Panc1 (cell line): ENCODE measurements around the gene TCOF1. TPM values are rescaled to one million over a fixed set of nuclear protein-coding genes. Genes with fewer than 3 reads are reported as not detected.

ENCODE experiments used
- ATAC-seq: fragments of 200-7000 bp; cut with Tn5 transposase; 2 replicates; pipeline ENCODE4 v1.9.1; 2020; ENCODE audit warnings: mild to moderate bottlenecking, moderate library complexity
- BruUV-seq: library from RNA; stranded (reverse); fragments of 400-500 nt; replicated peaks from 2 replicates; lab custom pipeline; 2021; lab: Mats Ljungman, UMichigan
- CTCF ChIA-PET: fragments of 300-600 bp; sonication (Branson Sonifier 250); formaldehyde crosslinking; loops from one replicate; lab custom pipeline; 2022; ENCODE audit warnings: antibody characterized with exemption; lab: Charles Lee
- POLR2A ChIA-PET: fragments of 300-600 bp; sonication (Branson Sonifier 250); formaldehyde crosslinking; loops from one replicate; lab custom pipeline; 2022; ENCODE audit warnings: antibody characterized with exemption; lab: Charles Lee
- DNase-seq: peaks from one replicate; pipeline ENCODE4 v3.0.0-alpha.2; 2010; ENCODE audit warnings: low read depth, low spot score
- H3K27ac ChIP-seq: 2 replicates; pipeline ENCODE4 v1.5.1; 2011; ENCODE audit warnings: mild to moderate bottlenecking, low read length, inconsistent platforms
- H3K27me3 ChIP-seq: fragments of 200-500 bp; sonication (Bioruptor generic); 2 replicates; pipeline ENCODE4 v1.6.0; 2014; ENCODE audit warnings: low read length, inconsistent platforms; ENCODE audit not compliant: control insufficient read depth, insufficient read depth
- H3K36me3 ChIP-seq: fragments of 200-500 bp; sonication (Bioruptor generic); 2 replicates; pipeline ENCODE4 v1.5.1; 2014; ENCODE audit warnings: inconsistent platforms, mild to moderate bottlenecking, low read length, moderate library complexity; ENCODE audit not compliant: control insufficient read depth, insufficient read depth
- H3K4me1 ChIP-seq: 2 replicates; pipeline ENCODE4 v1.5.1; 2011; ENCODE audit warnings: inconsistent platforms, mild to moderate bottlenecking, low read length, moderate library complexity; ENCODE audit not compliant: control insufficient read depth, insufficient read depth
- H3K4me3 ChIP-seq, 2 experiments: 2 replicates each; pipeline ENCODE4 v1.5.1; 2011 to 2012; ENCODE audit warnings: low read depth in 2 of 2, low read length in 2 of 2, mild to moderate bottlenecking in 2 of 2, inconsistent platforms in 1 of 2, moderate library complexity in 1 of 2
- H3K9me3 ChIP-seq: fragments of 200-500 bp; sonication (Bioruptor generic); 2 replicates; pipeline ENCODE4 v1.5.1; 2014; ENCODE audit warnings: low read depth, mild to moderate bottlenecking, inconsistent platforms, low read length, moderate library complexity; ENCODE audit not compliant: control insufficient read depth, insufficient read depth
- CTCF ChIP-seq: fragments of 450-650 bp; IDR thresholded peaks from 2 replicates; pipeline ENCODE4 v1.5.1; 2017; ENCODE audit warnings: mild to moderate bottlenecking
- POLR2AphosphoS5 ChIP-seq: IDR thresholded peaks from 2 replicates; pipeline ENCODE4 v1.6.1; 2012; ENCODE audit warnings: mild to moderate bottlenecking, low read depth, low read length, moderate library complexity
- SIN3A ChIP-seq: IDR thresholded peaks from 2 replicates; pipeline ENCODE4 v1.6.1; 2012; ENCODE audit warnings: low read depth, mild to moderate bottlenecking, low read length, moderate library complexity, borderline replicate concordance; ENCODE audit not compliant: insufficient read depth
- TCF7L2 ChIP-seq: IDR thresholded peaks from 2 replicates; pipeline ENCODE4 v1.6.1; 2011; ENCODE audit warnings: mild to moderate bottlenecking, low read depth, low read length, inconsistent platforms
- in situ Hi-C: cut with HindIII; loops from 2 replicates; pipeline ENCODE4 v1.10.0; 2016; ENCODE audit warnings: low sequenced_read_pairs, low pct_unique_long_range_greater_than_20kb
- intact Hi-C: fragments of 100-400 bp; cut with micrococcal nuclease; formaldehyde crosslinking; loops from one replicate; pipeline ENCODE4 v1.10.0; 2022; ENCODE audit not compliant: unreplicated experiment
- total RNA-seq: library from RNA; stranded (reverse); gene quantifications from one replicate; pipeline ENCODE4 v1.2.1, GENCODE V29; 2021; ENCODE audit not compliant: unreplicated experiment
- TF ChIP-seq, protein P1 (sequence below), 2 experiments: IDR thresholded peaks; 2 replicates each; pipeline ENCODE4 v1.6.1; 2011 to 2012; ENCODE audit warnings: low read depth in 2 of 2, control low read depth in 1 of 2, low read length in 1 of 2, mild to moderate bottlenecking in 1 of 2, moderate library complexity in 1 of 2; ENCODE audit not compliant: insufficient read depth in 1 of 2

The TCOF1 gene
- total RNA-seq, 1 experiment from 2014 or later = 92.8 TPM

GRCh38 chr5:150358261-150359095 lies 981 bp downstream of the TCOF1 start:
- Histone ChIP-seq H3K27ac (peak overlapping the region; percentile 95), H3K4me3 (peak overlapping the region; percentile 96 to 98), H3K36me3 (peaks cover 11% of the 10 kb centered on the region; the same call in 1 of the 2 replicates), H3K9me3 (no peaks in the 10 kb centered on the region), H3K27me3 (no peaks in the 10 kb centered on the region), H3K4me1 (no peaks in the 10 kb centered on the region; the same call in 1 of the 2 replicates)
- ATAC-seq (no peak), DNase-seq (no peak)
- TF ChIP-seq CTCF (no peak), TCF7L2 (no peak), POLR2AphosphoS5 (no peak), SIN3A (no peak)
- TF ChIP-seq, protein P1, sequence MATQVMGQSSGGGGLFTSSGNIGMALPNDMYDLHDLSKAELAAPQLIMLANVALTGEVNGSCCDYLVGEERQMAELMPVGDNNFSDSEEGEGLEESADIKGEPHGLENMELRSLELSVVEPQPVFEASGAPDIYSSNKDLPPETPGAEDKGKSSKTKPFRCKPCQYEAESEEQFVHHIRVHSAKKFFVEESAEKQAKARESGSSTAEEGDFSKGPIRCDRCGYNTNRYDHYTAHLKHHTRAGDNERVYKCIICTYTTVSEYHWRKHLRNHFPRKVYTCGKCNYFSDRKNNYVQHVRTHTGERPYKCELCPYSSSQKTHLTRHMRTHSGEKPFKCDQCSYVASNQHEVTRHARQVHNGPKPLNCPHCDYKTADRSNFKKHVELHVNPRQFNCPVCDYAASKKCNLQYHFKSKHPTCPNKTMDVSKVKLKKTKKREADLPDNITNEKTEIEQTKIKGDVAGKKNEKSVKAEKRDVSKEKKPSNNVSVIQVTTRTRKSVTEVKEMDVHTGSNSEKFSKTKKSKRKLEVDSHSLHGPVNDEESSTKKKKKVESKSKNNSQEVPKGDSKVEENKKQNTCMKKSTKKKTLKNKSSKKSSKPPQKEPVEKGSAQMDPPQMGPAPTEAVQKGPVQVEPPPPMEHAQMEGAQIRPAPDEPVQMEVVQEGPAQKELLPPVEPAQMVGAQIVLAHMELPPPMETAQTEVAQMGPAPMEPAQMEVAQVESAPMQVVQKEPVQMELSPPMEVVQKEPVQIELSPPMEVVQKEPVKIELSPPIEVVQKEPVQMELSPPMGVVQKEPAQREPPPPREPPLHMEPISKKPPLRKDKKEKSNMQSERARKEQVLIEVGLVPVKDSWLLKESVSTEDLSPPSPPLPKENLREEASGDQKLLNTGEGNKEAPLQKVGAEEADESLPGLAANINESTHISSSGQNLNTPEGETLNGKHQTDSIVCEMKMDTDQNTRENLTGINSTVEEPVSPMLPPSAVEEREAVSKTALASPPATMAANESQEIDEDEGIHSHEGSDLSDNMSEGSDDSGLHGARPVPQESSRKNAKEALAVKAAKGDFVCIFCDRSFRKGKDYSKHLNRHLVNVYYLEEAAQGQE (IDR thresholded peaks at IDR 0.05; ENCODE audit: insufficient read depth in 1 of 2, low read depth in 2 of 2, low read length in 1 of 2) = no peak
- BruUV-seq = no TSS peak
- ChIA-PET CTCF (interaction anchor here (0.8 kb wide), 1 partner anchor 187 kb away, joined by 3 read pairs; no protein-coding TSS in a partner anchor), POLR2A (interaction anchor here (0.6 kb wide), 1 partner anchor 94 kb away, joined by 5 read pairs; no protein-coding TSS in a partner anchor)
- intact Hi-C loops = no loop called here
- in situ Hi-C loops = no loop called here

DNA sequence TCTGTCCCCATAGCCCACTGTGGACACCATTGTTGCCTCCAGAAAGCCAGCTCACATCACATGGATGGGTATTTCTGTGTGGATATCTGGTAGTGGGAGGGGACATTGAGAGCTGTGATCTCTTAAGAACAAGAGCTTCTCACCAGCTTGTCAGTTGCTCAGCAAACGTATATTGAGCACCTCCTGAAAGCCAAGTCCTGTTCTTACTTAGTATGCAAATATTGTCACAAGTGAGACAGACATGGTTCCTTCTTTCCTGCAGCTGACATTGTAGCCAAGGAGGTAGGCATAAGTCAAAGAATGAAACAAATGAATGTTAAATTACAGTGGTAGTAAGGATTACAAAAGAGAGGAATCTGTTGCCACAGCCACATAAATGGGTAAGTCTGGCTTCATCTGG lies 3.8 kb downstream of the TCOF1 start:
- no peak for ATAC-seq

More for the DNA sequence above, 3.8 kb downstream of the TCOF1 start:
- Histone ChIP-seq H3K9me3 (no peaks in the 10 kb centered on the region), H3K4me3 (no peak overlapping the region), H3K4me1 (no peaks in the 10 kb centered on the region; the same call in 1 of the 2 replicates), H3K36me3 (peaks cover 23% of the 10 kb centered on the region), H3K27me3 (no peaks in the 10 kb centered on the region), H3K27ac (no peak overlapping the region)
- in situ Hi-C loops (no loop called here), intact Hi-C loops (no loop called here)
- BruUV-seq = no TSS peak
- ChIA-PET CTCF (interaction anchor here (0.5 kb wide), 1 partner anchor 19 kb away, joined by 3 read pairs; no protein-coding TSS in a partner anchor), POLR2A (no interaction called here)
- DNase-seq = no peak
- no peak for TF ChIP-seq TCF7L2
- no peak for TF ChIP-seq POLR2AphosphoS5
- no peak for TF ChIP-seq CTCF
- TF ChIP-seq, protein P1 (IDR thresholded peaks at IDR 0.05; ENCODE audit: insufficient read depth in 1 of 2, low read depth in 2 of 2, low read length in 1 of 2) = no peak
- no peak for TF ChIP-seq SIN3A
